GM21390 (cell line): ENCODE data around the gene WNT2B.
"Not testable (repeated sequence)": the region's sequence is repeated elsewhere in the genome, so short reads cannot be mapped to it uniquely, and the experiment has no call there.

Experiments used
- ATAC-seq: cut with Tn5 transposase; IDR thresholded peaks from one replicate; pipeline ENCODE4 v1.9.1; 2021; ENCODE audit not compliant: unreplicated experiment

WNT2B gene

GRCh38 chr1:112508278-112509004, at the start of gene WNT2B:
Gene WNT2B (plus strand): TSS chr1:112508965. CDS start chr1:112509263, 298 bp downstream.
- ATAC-seq: no peak

GRCh38 chr1:112460615-112461014, 48.1 kb upstream of the WNT2B start:
- no peak for ATAC-seq

GRCh38 chr1:112461200-112461871, 47.4 kb upstream of the WNT2B start:
- no peak for ATAC-seq

- ATAC-seq: no peak
These were observed 45.8 kb upstream of the WNT2B start for GRCh38 chr1:112462953-112463279.

GRCh38 chr1:112464501-112464900, 44.3 kb upstream of the WNT2B start:
- no peak for ATAC-seq

- no peak for ATAC-seq
These were observed 43.6 kb upstream of the WNT2B start for GRCh38 chr1:112465122-112465521.

GRCh38 chr1:112466078-112466660, 42.6 kb upstream of the WNT2B start:
- peak; percentile 93 for ATAC-seq

- not testable (repeated sequence) for ATAC-seq
These were observed 38.4 kb upstream of the WNT2B start for GRCh38 chr1:112470324-112470723.

- no peak for ATAC-seq
These were observed 37.8 kb upstream of the WNT2B start for GRCh38 chr1:112470966-112471365.

GRCh38 chr1:112472142-112472541, 36.6 kb upstream of the WNT2B start:
- ATAC-seq: no peak

- ATAC-seq: no peak
These were observed 31.2 kb upstream of the WNT2B start for GRCh38 chr1:112477550-112477949.

- ATAC-seq: no peak
These were observed 30.5 kb upstream of the WNT2B start for GRCh38 chr1:112478314-112478713.

GRCh38 chr1:112486063-112486462, 22.7 kb upstream of the WNT2B start:
- not testable (repeated sequence) for ATAC-seq

- not testable (repeated sequence) for ATAC-seq
These were observed 21.1 kb upstream of the WNT2B start for GRCh38 chr1:112487686-112488085.

GRCh38 chr1:112488141-112488540, 20.6 kb upstream of the WNT2B start:
- no peak for ATAC-seq

- ATAC-seq: no peak
These were observed 16.7 kb upstream of the WNT2B start for GRCh38 chr1:112492076-112492475.

- ATAC-seq: no peak
These were observed 15.4 kb upstream of the WNT2B start for GRCh38 chr1:112493351-112493750.

- no peak for ATAC-seq
These were observed 12.5 kb upstream of the WNT2B start for GRCh38 chr1:112496290-112496689.

- ATAC-seq: peak; percentile 72
These were observed 6.7 kb upstream of the WNT2B start for GRCh38 chr1:112501810-112502641.

- no peak for ATAC-seq
These were observed 5.9 kb upstream of the WNT2B start for GRCh38 chr1:112502826-112503225.

GRCh38 chr1:112504001-112504660, 4.6 kb upstream of the WNT2B start:
- no peak for ATAC-seq
